Psoas muscle (tissue), 8 donors: ENCODE results near the gene BOLA3. TPM values are rescaled to one million over a fixed set of nuclear protein-coding genes. Genes with fewer than 3 reads are reported as not detected.
A peak's percentile ranks its signal among the peaks of the same experiment; 100 is the strongest.
"Not testable (repeated sequence)": the region's sequence is repeated elsewhere in the genome, so short reads cannot be mapped to it uniquely, and the experiment has no call there.

Source experiments
- ATAC-seq, 4 donors: fragments of 200-7000 bp; cut with Tn5 transposase; one replicate each; pipeline ENCODE4 v1.9.1; 2020; ENCODE audit warnings: moderate library complexity in 3 of 4, mild to moderate bottlenecking in 2 of 4
- DNase-seq, 2 donors: peaks; one replicate each; pipeline ENCODE4 v3.0.0-alpha.2; 2020
- H3K27ac ChIP-seq: fragments of 200-600 bp; one replicate; pipeline ENCODE4 v1.8.0; 2022
- H3K27me3 ChIP-seq, 3 donors: fragments of 200-600 bp in 1 of 3; one replicate each; pipeline versions ENCODE4 v1.6.1 to v1.8.0; 2013 to 2022; ENCODE audit warnings: low read length in 2 of 3, mild to moderate bottlenecking in 2 of 3, moderate library complexity in 1 of 3; ENCODE audit not compliant: insufficient read depth in 3 of 3
- H3K36me3 ChIP-seq, 2 donors: fragments of 200-600 bp in 1 of 2; one replicate each; pipeline versions ENCODE4 v1.6.1 to v1.8.0; 2013 to 2022; ENCODE audit warnings: low read depth in 1 of 2, mild to moderate bottlenecking in 1 of 2, moderate library complexity in 1 of 2; ENCODE audit not compliant: insufficient read depth in 1 of 2
- H3K4me1 ChIP-seq: fragments of 200-600 bp; one replicate; pipeline ENCODE4 v1.8.0; 2022
- H3K4me3 ChIP-seq: fragments of 200-600 bp; one replicate; pipeline ENCODE4 v1.8.0; 2022; ENCODE audit warnings: mild to moderate bottlenecking
- H3K9me3 ChIP-seq: fragments of 200-600 bp; one replicate; pipeline ENCODE4 v1.8.0; 2022
- CTCF ChIP-seq: fragments of 200-600 bp; IDR thresholded peaks from one replicate; pipeline ENCODE4 v1.8.0; 2022; ENCODE audit warnings: antibody characterized with exemption
- WGBS, 3 donors: extraction: QIAGEN DNeasy Blood & Tissue Kit; methylation state at CpG; one replicate each; pipeline versions ENCODE4 v1.1.6 to v1.1.7; 2013; 5-methylcytosine and 5-hydroxymethylcytosine counted together
- intact Hi-C, 2 donors: fragments of 100-400 bp; cut with DNase I; formaldehyde crosslinking; loops; one replicate each; pipeline versions ENCODE4 v1.11.0 to v1.14.2; 2022
- polyA plus RNA-seq, 3 donors: library from polyadenylated mRNA; stranded (reverse); fragments of 200-250 nt; gene quantifications; one replicate each; pipeline ENCODE4 v1.2.3, GENCODE V29; 2013
- total RNA-seq, 4 donors: library from RNA; stranded (reverse); fragmentation: NEBNext Ultra II Directional in 2 of 4; extraction: Animal tissue kit (Norgen Biotek cat#: 25700) in 2 of 4; gene quantifications; one replicate each; pipeline versions ENCODE4 v1.2.1 to v1.2.4, GENCODE V29; 2021 to 2023
- donor health status: healthy with polysubstance abuse.
- donor health status: DM: no; HTN: no; CAD: no; lungs with moderate emphysema.
- donor health status: Bipolar disorder and iron deficiency.
- donor health status: healthy.
- donor health status: DM: yes; HTN: yes; CAD: no.
- donor health status: DM: no; HTN: no; CAD: no.
- donor health status: DM: no; HTN: no; CAD: no.
- donor health status: DM: yes; HTN: yes; CAD: no.

The BOLA3 gene
- total and polyA plus RNA-seq, 7 donors, result 47.7 to 117 (median 65.9) TPM

- Histone ChIP-seq H3K27ac (peak overlapping the region; percentile 15), H3K4me3 (no peak overlapping the region), H3K27me3 (no peaks in the 10 kb centered on the region), H3K36me3 (no peaks in the 10 kb centered on the region), H3K4me1 (peaks cover 15% of the 10 kb centered on the region), H3K9me3 (no peaks in the 10 kb centered on the region)
- DNase-seq, result no peak
- no peak for ATAC-seq
- intact Hi-C loops, result no loop called here
- WGBS, 3 donors, result 74 to 89% (median 87%) methylated on average over 3 of the region's 3 CpGs
- TF ChIP-seq CTCF, result no peak
Observed at GRCh38 chr2:74188696-74189095, 41.0 kb upstream of the BOLA3 start.

- Histone ChIP-seq H3K9me3 (no peaks in the 10 kb centered on the region), H3K27ac (peak overlapping the region; percentile 75), H3K27me3 (no peaks in the 10 kb centered on the region), H3K4me1 (peaks cover 15% of the 10 kb centered on the region), H3K36me3 (no peaks in the 10 kb centered on the region), H3K4me3 (no peak overlapping the region)
- DNase-seq (peak; percentile 54 to 79), ATAC-seq (peak; percentile 96 to 99 (median 98))
- intact Hi-C loops, result no loop called here
- TF ChIP-seq CTCF, result no peak
- WGBS, 3 donors, result 23 to 29% (median 26%) methylated on average over 6 of the region's 6 CpGs
Observed at GRCh38 chr2:74188018-74188601, 40.4 kb upstream of the BOLA3 start.

GRCh38 chr2:74186706-74187105, 39.0 kb upstream of the BOLA3 start:
- H3K9me3 ChIP-seq, ATAC-seq, H3K36me3 ChIP-seq, DNase-seq, H3K27me3 ChIP-seq, H3K4me3 ChIP-seq, H3K27ac ChIP-seq, intact Hi-C loops: not testable (repeated sequence)
- WGBS, 3 donors, result 95 to 96% (median 95%) methylated on average over 15 of the region's 15 CpGs
- H3K4me1 ChIP-seq, result peaks cover 15% of the 10 kb centered on the region

- Histone ChIP-seq H3K4me3 (no peak overlapping the region), H3K9me3 (no peaks in the 10 kb centered on the region), H3K27me3 (no peaks in the 10 kb centered on the region), H3K27ac (no peak overlapping the region), H3K4me1 (peaks cover 14% of the 10 kb centered on the region), H3K36me3 (no peaks in the 10 kb centered on the region)
- intact Hi-C loops, result no loop called here
- TF ChIP-seq CTCF, result no peak
- WGBS, 3 donors, result 81 to 89% (median 83%) methylated on average over 9 of the region's 9 CpGs
- DNase-seq (no peak), ATAC-seq (no peak)
Observed at GRCh38 chr2:74186038-74186437, 38.3 kb upstream of the BOLA3 start.

GRCh38 chr2:74183878-74184277, 36.2 kb upstream of the BOLA3 start:
- DNase-seq (no peak), ATAC-seq (no peak)
- Histone ChIP-seq H3K9me3 (no peaks in the 10 kb centered on the region), H3K36me3 (no peaks in the 10 kb centered on the region), H3K27ac (no peak overlapping the region), H3K4me3 (no peak overlapping the region), H3K4me1 (peaks cover 2% of the 10 kb centered on the region), H3K27me3 (no peaks in the 10 kb centered on the region)
- no peak for TF ChIP-seq CTCF
- intact Hi-C loops, result no loop called here
- 80 to 81% (median 80%) methylated on average over 2 of the region's 2 CpGs for WGBS, 3 donors
